ENCODE results near the gene MPP7.

Gene MPP7

GRCh38 chr10:28304032-28304571 lies 1.2 kb upstream of the MPP7 start:
- DNase-seq, result no peak

- no peak for DNase-seq
Observed at GRCh38 chr10:28302012-28302637, 739 bp downstream of the MPP7 start.

- DNase-seq, result no peak
Observed at GRCh38 chr10:28300027-28300426, 2.8 kb downstream of the MPP7 start.

GRCh38 chr10:28298951-28299350 lies 3.9 kb downstream of the MPP7 start:
- no peak for DNase-seq

GRCh38 chr10:28296023-28296422 lies 6.8 kb downstream of the MPP7 start:
- no peak for DNase-seq

- no peak for DNase-seq
Observed at GRCh38 chr10:28295336-28295735, 7.5 kb downstream of the MPP7 start.

GRCh38 chr10:28294809-28295208 lies 8.1 kb downstream of the MPP7 start:
- no peak for DNase-seq

- DNase-seq, result no peak
Observed at GRCh38 chr10:28294169-28294532, 8.7 kb downstream of the MPP7 start.

GRCh38 chr10:28293236-28294168 lies 9.4 kb downstream of the MPP7 start:
- no peak for DNase-seq

- DNase-seq, result peak; percentile 22 to 32
Observed at GRCh38 chr10:28291881-28292297, 11.0 kb downstream of the MPP7 start.

- no peak for DNase-seq
Observed at GRCh38 chr10:28285816-28286215, 17.0 kb downstream of the MPP7 start.

- no peak for DNase-seq
Observed at GRCh38 chr10:28284126-28284525, 18.7 kb downstream of the MPP7 start.

GRCh38 chr10:28283251-28283650 lies 19.6 kb downstream of the MPP7 start:
- no peak for DNase-seq

GRCh38 chr10:28282336-28282735 lies 20.5 kb downstream of the MPP7 start:
- no peak for DNase-seq

- no peak for DNase-seq
Observed at GRCh38 chr10:28281726-28282315, 21.0 kb downstream of the MPP7 start.

GRCh38 chr10:28280652-28281051 lies 22.2 kb downstream of the MPP7 start:
- DNase-seq, result no peak

GRCh38 chr10:28279878-28280277 lies 23.0 kb downstream of the MPP7 start:
- no peak for DNase-seq

GRCh38 chr10:28278842-28279241 lies 24.0 kb downstream of the MPP7 start:
- DNase-seq, result no peak

- DNase-seq, result no peak
Observed at GRCh38 chr10:28276384-28276783, 26.5 kb downstream of the MPP7 start.

- DNase-seq, result no peak
Observed at GRCh38 chr10:28274475-28274874, 28.4 kb downstream of the MPP7 start.

- DNase-seq, result no peak
Observed at GRCh38 chr10:28273343-28273742, 29.5 kb downstream of the MPP7 start.

- DNase-seq, result no peak
Observed at GRCh38 chr10:28269842-28270456, 32.9 kb downstream of the MPP7 start.
